GM12872 (cell line): Measurements from ENCODE around the gene IL11.

Source experiments
- TF ChIP-seq, protein P1 (sequence below): IDR thresholded peaks from 3 replicates; pipeline ENCODE4 v1.5.1; 2011; ENCODE audit warnings: low read depth, mild to moderate bottlenecking, low read length, moderate library complexity; ENCODE audit not compliant: insufficient read depth

The IL11 gene

DNA sequence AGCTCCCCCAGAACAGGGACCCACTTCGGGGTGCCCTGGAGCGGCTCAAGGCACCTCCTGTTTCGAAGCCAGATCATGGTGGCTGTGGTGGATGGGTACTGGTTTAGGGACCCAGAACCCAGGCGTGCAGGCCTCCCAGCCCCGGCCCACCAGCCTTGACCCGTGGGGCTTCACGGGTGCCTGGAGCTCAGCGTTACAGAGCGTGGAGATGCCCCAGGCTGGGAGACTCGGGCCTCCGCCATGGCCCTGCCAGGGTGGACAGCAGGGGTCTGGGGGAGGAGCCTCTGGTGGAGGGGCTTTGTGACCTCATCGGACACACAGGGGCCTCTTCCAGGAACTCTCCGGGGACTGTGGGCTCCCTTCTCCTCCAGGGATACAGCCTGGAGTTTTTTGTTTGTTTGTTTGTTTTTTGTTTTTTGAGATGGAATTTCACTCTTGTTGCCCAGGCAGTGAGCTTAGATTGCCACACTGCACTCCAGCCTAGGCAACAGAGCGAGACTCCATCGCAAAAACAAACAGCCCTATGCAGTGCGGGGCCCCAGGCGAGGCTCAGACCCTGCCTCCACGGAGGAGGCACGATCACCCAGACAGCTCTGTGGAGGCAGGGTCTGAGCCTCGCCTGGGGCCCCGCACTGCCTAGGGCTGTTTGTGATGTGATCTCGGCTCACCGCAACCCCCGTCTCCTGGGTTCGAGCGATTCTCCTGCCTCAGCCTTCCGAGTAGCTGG, 7.1 kb downstream of the IL11 start, which contains the start of gene GARIN5B:
Gene GARIN5B (minus strand): TSS at position 271 of the 727 bp plus-strand sequence. CDS start 194 bp downstream, at position 77.
- TF ChIP-seq, protein P1, sequence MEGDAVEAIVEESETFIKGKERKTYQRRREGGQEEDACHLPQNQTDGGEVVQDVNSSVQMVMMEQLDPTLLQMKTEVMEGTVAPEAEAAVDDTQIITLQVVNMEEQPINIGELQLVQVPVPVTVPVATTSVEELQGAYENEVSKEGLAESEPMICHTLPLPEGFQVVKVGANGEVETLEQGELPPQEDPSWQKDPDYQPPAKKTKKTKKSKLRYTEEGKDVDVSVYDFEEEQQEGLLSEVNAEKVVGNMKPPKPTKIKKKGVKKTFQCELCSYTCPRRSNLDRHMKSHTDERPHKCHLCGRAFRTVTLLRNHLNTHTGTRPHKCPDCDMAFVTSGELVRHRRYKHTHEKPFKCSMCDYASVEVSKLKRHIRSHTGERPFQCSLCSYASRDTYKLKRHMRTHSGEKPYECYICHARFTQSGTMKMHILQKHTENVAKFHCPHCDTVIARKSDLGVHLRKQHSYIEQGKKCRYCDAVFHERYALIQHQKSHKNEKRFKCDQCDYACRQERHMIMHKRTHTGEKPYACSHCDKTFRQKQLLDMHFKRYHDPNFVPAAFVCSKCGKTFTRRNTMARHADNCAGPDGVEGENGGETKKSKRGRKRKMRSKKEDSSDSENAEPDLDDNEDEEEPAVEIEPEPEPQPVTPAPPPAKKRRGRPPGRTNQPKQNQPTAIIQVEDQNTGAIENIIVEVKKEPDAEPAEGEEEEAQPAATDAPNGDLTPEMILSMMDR: no peak

DNA sequence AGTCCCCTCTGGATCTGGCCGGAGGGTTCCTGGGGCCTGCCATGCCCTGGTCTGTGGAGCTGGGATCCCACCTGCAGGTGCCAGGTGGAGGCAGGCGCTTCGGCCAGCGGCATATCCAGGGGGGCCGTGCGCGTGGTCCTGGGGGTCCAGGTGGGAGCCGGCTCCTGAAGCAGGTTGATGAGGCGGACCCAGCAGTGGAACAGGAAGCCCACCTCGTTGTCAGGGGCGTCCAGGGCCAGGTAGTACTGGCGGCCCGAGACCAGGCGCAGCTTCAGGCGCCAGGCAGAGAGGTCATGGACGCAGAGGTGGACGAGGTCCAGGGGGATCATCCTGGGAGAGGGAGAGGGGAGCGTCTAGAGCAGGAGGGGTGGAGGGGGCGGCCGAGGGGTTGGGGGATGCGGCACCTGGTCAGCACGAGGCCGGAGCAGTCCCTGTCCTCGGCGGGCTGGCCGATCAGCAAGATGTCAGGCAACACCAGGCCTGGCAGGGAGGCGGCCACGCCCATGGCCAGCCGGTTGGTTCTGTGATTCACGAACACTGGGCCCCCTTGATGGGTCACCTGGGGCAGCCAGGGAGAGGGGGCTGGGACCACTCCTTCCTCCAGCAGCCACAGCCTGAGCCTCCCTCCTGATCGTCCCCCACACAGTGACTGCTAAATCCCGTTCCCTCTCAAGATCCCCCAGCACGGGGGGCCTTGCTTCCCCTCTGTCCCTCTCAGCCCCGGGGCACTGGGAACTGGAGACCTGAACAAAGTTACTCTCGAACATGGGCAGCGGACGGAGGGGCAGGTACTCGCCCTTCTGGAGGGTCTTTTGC, 7.9 kb downstream of the IL11 start:
- TF ChIP-seq, protein P1: no peak

DNA sequence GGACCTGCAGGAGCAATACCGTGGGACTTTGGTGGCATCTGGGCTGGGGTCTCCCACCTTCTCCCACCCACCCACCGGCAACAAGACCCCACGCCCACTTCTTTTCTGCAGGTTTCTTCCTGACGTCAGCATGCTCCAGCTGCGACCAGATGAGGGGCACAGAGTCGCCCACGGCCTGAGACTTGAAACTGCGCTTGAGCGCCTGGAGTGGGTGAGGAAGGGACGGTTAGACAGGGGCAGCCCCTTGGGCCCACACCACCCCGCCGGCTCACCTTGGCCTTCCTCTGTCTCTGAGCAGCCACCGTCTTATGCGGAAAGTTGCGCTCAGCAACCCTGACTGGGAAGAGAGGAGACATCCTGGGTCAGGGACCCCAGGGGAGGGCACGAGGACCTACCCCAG, 9.4 kb downstream of the IL11 start:
- TF ChIP-seq, protein P1: no peak

DNA sequence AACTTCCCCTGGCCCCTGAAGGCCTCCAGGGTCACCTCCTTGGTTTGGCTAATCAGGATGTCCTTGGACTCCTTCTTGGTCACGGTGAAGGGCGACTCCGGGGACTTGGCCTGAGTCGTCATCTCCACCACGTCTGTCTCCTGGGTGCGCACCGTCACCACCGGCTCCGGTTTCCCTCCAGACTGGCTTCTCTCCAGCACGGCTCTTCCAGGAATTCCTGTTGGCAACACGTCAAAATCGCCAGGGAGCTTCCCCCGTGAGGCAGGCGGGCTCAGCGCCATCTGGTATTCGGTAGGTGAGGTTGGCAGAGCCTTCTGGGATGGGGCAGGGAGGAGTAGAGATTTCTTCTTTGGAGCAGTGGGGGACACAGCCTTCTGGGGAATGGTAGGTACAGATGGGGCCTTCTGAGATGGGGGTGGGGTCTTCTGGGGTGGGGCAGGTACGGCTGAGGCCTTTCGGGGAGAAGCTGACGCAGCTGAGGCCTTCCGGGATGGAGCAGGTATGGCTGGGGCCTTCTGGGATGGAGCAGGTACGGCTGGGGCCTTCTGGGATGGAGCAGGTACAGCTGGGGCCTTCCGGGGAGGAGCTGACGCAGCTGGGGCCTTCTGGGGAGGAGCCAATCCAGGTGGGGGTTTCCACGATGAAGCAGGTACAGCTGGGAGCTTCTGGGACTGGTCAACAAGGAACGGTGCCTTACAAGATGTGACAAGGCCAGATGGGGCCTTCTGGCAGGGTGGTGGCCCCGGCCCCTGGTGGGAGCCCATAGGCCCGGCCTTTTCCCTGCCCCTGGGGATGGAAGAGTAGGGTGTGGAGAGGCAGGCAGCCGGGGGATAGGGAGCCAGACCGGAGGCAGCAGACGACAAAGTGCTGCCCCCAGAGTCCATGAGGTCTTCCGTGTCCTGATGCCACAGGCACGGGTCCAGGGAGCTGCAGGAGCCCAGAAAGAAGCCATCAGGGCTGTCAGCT, 11.0 kb downstream of the IL11 start:
- TF ChIP-seq, protein P1: no peak

DNA sequence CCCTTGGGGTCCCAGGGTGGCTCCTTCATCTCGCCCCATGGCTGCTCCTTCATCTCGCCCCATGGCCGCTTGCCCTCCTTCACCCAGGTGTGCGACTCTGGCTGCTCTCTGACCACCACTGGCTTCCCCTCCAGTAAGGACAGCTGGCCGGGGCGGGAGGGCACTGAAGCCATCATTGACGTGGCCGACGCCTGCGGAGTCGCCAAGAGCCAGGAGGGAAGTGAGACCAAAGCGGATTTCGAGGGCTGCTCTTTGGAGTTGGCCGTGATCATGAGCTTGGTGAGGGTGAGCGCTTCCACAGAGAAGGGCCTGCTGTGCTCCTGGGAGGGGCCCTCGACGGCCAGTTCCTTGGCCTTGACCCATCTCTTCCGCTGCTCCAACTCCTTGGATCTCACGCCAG, 11.8 kb downstream of the IL11 start:
- TF ChIP-seq, protein P1: no peak

DNA sequence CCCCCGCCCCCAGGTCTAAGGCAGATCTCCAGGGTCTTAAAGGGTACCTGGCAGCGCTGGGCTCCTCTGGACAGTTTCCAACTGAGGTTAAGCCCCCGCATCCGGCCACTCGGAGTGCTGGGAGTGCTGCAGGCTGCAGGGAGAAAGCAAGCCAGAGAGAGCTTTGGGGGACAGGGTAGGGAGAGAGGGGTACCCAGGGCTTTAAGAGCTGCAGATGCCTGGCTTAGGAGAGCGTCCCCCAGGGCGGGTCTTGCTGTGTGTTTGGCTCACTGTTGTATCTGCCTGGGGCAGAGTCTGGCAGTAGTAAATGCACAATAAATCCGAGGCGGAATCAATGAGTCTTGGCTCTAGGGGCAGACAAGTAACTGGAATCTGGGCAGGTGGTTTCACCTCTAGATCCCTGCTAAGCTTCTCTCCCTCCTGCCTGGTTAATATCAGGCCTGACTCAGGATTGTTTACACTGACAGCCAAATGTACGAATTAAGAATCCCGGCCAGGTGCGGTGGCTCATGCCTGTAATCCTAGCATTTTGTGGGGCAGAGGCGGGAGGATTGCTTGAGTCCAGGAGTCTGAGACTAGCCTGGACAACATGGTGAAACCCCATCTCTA, 14.9 kb downstream of the IL11 start:
- TF ChIP-seq, protein P1: no peak
